Epithelial cell of proximal tubule (primary cell): ENCODE data around the gene CIT. TPM values are rescaled to one million over a fixed set of nuclear protein-coding genes. Genes with fewer than 3 reads are reported as not detected.

Experiments used
- DNase-seq: peaks from one replicate; pipeline ENCODE4 v3.0.0-alpha.2; 2011; ENCODE audit warnings: low read depth
- H3K4me3 ChIP-seq: 2 replicates; pipeline ENCODE4 v1.5.1; 2011; ENCODE audit warnings: low read depth, mild to moderate bottlenecking, low read length
- CTCF ChIP-seq: conservative IDR thresholded peaks from 2 replicates; pipeline ENCODE4 v1.5.1; 2012; ENCODE audit warnings: low read depth, mild to moderate bottlenecking, low read length
- total RNA-seq: library from RNA; depleted of rRNA; stranded (reverse); fragments of >200 nt; gene quantifications from 2 replicates; pipeline ENCODE4 v1.2.3, GENCODE V29; 2015

CIT gene
- total RNA-seq, 1 donor from 2014 or later, result 26.5 TPM

- no peak for DNase-seq
- TF ChIP-seq CTCF, result no peak
- H3K4me3 ChIP-seq, result no peak overlapping the region
Observed at GRCh38 chr12:119678459-119678858, 198.7 kb downstream of the CIT start.

- no peak overlapping the region for H3K4me3 ChIP-seq
- DNase-seq, result no peak
- TF ChIP-seq CTCF, result peak; percentile 29
Observed at GRCh38 chr12:119676573-119676972, 200.5 kb downstream of the CIT start.

- TF ChIP-seq CTCF, result no peak
- no peak overlapping the region for H3K4me3 ChIP-seq
Observed at GRCh38 chr12:119676022-119676421, 201.1 kb downstream of the CIT start.

GRCh38 chr12:119674560-119674959 is 202.6 kb downstream of the CIT start:
- DNase-seq, result no peak
- TF ChIP-seq CTCF, result no peak
- H3K4me3 ChIP-seq, result no peak overlapping the region

More at GRCh38 chr12:119676022-119676421, 201.1 kb downstream of the CIT start:
- DNase-seq, result no peak

GRCh38 chr12:119673634-119674033 is 203.5 kb downstream of the CIT start:
- DNase-seq, result no peak
- H3K4me3 ChIP-seq, result no peak overlapping the region
- TF ChIP-seq CTCF, result no peak

- no peak overlapping the region for H3K4me3 ChIP-seq
- no peak for TF ChIP-seq CTCF
- DNase-seq, result no peak
Observed at GRCh38 chr12:119672194-119672593, 204.9 kb downstream of the CIT start.

- H3K4me3 ChIP-seq, result peak overlapping the region; percentile 20
- TF ChIP-seq CTCF, result no peak
- no peak for DNase-seq
Observed at GRCh38 chr12:119671070-119671469, 206.1 kb downstream of the CIT start.
